Endothelial cell (in vitro differentiated cells): Measurements from ENCODE around the gene HAND2. TPM values are rescaled to one million over a fixed set of nuclear protein-coding genes. Genes with fewer than 3 reads are reported as not detected.

Experiments used
- DNase-seq: peaks from one replicate; pipeline ENCODE4 v3.0.0; 2021; ENCODE audit warnings: low spot score
- H3K27ac Mint-ChIP-seq: one replicate; pipeline ENCODE4 v1.8.0; 2021; ENCODE audit warnings: mixed read lengths, inconsistent platforms; ENCODE audit not compliant: unreplicated experiment
- H3K27me3 Mint-ChIP-seq: one replicate; pipeline ENCODE4 v1.8.0; 2021; ENCODE audit warnings: mild to moderate bottlenecking, moderate library complexity, mixed read lengths, inconsistent platforms; ENCODE audit not compliant: unreplicated experiment
- H3K36me3 Mint-ChIP-seq: one replicate; pipeline ENCODE4 v1.8.0; 2021; ENCODE audit warnings: mild to moderate bottlenecking, low read depth, mixed read lengths, inconsistent platforms; ENCODE audit not compliant: unreplicated experiment
- H3K4me1 Mint-ChIP-seq: one replicate; pipeline ENCODE4 v1.8.0; 2021; ENCODE audit warnings: mild to moderate bottlenecking, mixed read lengths, inconsistent platforms; ENCODE audit not compliant: unreplicated experiment
- H3K4me3 Mint-ChIP-seq: one replicate; pipeline ENCODE4 v1.8.0; 2021; ENCODE audit warnings: mild to moderate bottlenecking, mixed read lengths, inconsistent platforms; ENCODE audit not compliant: unreplicated experiment
- H3K9me3 Mint-ChIP-seq: one replicate; pipeline ENCODE4 v1.8.0; 2021; ENCODE audit warnings: mixed read lengths, inconsistent platforms; ENCODE audit not compliant: unreplicated experiment
- total RNA-seq: library from RNA; stranded (reverse); fragmentation: NEBNext Ultra II Directional; extraction: Animal tissue kit (Norgen Biotek cat#: 25700); gene quantifications from one replicate; pipeline ENCODE4 v1.2.1, GENCODE V29; 2021; ENCODE audit not compliant: unreplicated experiment
- TF ChIP-seq, protein P1 (sequence below): fragments of 200-600 bp; sonication (generic); IDR thresholded peaks from one replicate; pipeline ENCODE4 v1.5.0; 2021; ENCODE audit warnings: antibody characterized with exemption; ENCODE audit not compliant: unreplicated experiment

The HAND2 gene
- total RNA-seq, 1 donor from 2014 or later = 1.5 TPM

DNA sequence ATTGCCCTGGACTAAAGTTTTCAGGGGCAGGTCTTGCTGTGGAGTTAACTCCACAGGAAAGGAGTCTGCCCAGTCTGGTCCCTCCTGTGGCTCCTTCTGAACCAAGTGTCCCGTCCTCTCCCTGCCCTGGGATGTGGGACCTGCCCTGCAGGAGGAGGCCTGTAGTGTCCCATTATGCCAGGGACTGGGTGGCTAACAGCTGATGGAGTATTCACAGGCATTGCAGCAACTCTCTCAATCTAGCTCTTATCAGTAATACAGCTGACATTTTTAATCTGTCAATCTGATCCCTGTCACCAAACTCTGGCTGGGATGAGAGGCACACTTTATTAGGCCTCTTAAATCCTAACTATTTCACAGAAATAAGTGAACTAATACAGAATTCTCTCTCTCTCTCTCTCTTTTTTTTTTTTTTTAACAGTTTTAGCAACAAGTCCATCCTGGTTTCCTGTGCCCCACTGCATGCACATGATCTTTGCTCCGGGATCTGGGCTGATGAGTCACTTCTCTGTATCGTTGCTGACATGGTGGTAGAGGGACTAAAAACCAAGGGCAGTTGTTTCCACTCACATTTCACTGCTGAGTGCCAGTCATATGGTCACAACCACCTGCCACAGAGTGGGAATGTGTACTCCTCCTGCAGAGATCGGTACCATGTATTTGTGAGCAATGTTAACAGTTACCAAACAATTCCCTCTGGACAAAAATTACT is 39.1 kb downstream of the HAND2 start:
- TF ChIP-seq, protein P1, sequence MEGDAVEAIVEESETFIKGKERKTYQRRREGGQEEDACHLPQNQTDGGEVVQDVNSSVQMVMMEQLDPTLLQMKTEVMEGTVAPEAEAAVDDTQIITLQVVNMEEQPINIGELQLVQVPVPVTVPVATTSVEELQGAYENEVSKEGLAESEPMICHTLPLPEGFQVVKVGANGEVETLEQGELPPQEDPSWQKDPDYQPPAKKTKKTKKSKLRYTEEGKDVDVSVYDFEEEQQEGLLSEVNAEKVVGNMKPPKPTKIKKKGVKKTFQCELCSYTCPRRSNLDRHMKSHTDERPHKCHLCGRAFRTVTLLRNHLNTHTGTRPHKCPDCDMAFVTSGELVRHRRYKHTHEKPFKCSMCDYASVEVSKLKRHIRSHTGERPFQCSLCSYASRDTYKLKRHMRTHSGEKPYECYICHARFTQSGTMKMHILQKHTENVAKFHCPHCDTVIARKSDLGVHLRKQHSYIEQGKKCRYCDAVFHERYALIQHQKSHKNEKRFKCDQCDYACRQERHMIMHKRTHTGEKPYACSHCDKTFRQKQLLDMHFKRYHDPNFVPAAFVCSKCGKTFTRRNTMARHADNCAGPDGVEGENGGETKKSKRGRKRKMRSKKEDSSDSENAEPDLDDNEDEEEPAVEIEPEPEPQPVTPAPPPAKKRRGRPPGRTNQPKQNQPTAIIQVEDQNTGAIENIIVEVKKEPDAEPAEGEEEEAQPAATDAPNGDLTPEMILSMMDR = no peak
- Mint-ChIP-seq H3K36me3 (no peaks in the 10 kb centered on the region), H3K4me3 (no peak overlapping the region), H3K9me3 (no peaks in the 10 kb centered on the region), H3K27me3 (peaks cover 8% of the 10 kb centered on the region), H3K27ac (no peak overlapping the region), H3K4me1 (peaks cover 34% of the 10 kb centered on the region)
- no peak for DNase-seq

DNA sequence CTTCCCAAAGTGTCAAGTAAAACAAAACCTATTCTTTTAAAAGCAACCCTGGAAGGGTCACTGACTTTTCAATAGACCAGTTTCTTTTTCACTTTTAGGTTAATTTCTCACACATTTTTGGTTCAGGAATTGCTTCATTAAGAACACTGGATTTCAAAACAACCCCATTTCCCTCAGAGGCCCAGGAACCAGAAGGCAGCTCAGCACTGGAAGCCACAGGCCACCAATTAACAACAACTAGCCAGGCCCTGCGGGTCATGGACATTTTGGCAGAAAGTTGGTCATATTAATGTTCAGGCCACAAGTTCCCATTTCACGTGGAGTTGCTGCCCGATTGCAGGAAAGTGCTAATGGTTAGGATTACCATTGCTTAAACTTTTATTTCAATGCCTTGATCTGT is 39.8 kb downstream of the HAND2 start:
- no peak for DNase-seq
- Mint-ChIP-seq H3K4me1 (peaks cover 34% of the 10 kb centered on the region), H3K27me3 (peaks cover 8% of the 10 kb centered on the region), H3K36me3 (no peaks in the 10 kb centered on the region), H3K4me3 (no peak overlapping the region), H3K9me3 (no peaks in the 10 kb centered on the region), H3K27ac (no peak overlapping the region)
- TF ChIP-seq, protein P1 = no peak

DNA sequence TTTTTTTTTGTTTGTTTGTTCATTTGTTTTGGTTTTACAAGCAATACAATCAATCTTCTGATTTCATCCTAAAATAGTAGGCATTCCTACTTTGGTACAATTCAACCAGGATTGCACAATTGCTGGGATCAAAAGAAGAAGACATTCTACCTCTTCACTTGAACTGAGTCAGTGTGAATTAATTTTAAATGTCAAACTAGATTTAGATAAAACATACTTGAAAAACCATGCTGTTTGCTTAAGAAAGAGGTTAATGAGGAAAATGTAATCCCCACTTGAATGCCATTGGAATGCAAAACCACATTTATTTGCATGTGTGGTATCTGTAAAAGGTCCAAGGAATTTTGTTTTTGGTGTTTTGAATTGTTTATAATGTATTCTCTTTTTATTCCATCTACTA is 40.5 kb downstream of the HAND2 start:
- peaks cover 8% of the 10 kb centered on the region for H3K27me3 Mint-ChIP-seq
- H3K4me3 Mint-ChIP-seq = no peak overlapping the region
- DNase-seq = no peak
- no peaks in the 10 kb centered on the region for H3K9me3 Mint-ChIP-seq
- H3K4me1 Mint-ChIP-seq = peaks cover 30% of the 10 kb centered on the region
- H3K27ac Mint-ChIP-seq = no peak overlapping the region
- TF ChIP-seq, protein P1 = no peak
- no peaks in the 10 kb centered on the region for H3K36me3 Mint-ChIP-seq

DNA sequence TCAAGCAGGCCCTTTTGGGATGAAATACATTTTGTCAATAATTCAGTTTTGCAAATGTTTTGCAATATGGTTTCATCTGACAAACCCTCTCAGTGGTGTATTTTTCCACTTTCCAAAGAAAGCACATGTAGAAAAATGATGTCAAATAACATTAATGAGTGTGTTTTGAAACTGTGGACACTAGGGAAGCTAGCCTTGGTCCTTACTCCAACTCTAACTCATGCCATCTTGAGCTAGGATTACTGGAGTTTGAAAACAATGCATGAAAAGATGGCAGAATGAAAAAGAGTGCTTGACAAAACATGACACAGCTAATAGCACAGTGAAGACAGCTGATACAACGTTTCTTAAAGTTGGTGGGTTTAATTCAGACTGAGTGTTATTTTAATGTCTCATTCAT is 41.4 kb downstream of the HAND2 start:
- no peak for DNase-seq
- Mint-ChIP-seq H3K4me1 (peaks cover 21% of the 10 kb centered on the region), H3K27me3 (peaks cover 8% of the 10 kb centered on the region), H3K4me3 (no peak overlapping the region), H3K27ac (no peak overlapping the region), H3K36me3 (no peaks in the 10 kb centered on the region), H3K9me3 (no peaks in the 10 kb centered on the region)
- TF ChIP-seq, protein P1 = no peak

DNA sequence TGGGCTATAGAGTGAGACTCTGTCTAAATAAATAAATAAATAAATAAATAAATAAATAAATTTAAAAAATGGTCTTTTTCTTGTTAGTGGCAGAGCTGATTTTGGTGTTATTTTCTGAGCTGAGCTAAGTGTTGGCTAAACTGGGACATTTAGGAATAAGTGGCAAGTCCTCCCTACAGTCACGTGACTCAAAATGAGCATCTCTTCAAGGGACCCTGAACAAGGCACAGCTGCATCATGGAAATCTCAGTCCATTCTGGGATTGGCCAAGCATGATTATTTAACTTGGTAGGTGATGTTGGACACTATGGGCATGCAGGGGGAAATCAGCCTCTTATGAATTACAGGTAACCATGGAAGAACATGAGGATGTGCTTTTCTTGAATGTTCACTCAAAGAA is 42.0 kb downstream of the HAND2 start:
- no peak for DNase-seq
- Mint-ChIP-seq H3K4me3 (no peak overlapping the region), H3K36me3 (no peaks in the 10 kb centered on the region), H3K27ac (no peak overlapping the region), H3K4me1 (peaks cover 17% of the 10 kb centered on the region), H3K9me3 (no peaks in the 10 kb centered on the region), H3K27me3 (peaks cover 8% of the 10 kb centered on the region)
- TF ChIP-seq, protein P1 = no peak
